ENCODE results near the gene INHBB.
"Not testable (repeated sequence)": the region's sequence is repeated elsewhere in the genome, so short reads cannot be mapped to it uniquely, and the experiment has no call there.

The INHBB gene

DNA sequence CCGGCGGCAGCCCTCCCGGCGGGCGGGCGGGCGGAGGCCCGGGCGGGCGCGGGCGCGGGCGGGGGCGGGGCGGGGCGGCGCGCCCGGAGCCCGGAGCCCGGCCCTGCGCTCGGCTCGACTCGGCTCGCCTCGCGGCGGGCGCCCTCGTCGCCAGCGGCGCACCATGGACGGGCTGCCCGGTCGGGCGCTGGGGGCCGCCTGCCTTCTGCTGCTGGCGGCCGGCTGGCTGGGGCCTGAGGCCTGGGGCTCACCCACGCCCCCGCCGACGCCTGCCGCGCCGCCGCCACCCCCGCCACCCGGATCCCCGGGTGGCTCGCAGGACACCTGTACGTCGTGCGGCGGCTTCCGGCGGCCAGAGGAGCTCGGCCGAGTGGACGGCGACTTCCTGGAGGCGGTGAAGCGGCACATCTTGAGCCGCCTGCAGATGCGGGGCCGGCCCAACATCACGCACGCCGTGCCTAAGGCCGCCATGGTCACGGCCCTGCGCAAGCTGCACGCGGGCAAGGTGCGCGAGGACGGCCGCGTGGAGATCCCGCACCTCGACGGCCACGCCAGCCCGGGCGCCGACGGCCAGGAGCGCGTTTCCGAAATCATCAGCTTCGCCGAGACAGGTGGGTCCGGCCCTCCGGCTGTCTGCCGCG lies at the start of gene INHBB:
TSS of gene INHBB (plus strand) at position 111 of the 641 bp plus-strand sequence. CDS start at position 164, 53 bp downstream.
- no peak for DNase-seq

DNA sequence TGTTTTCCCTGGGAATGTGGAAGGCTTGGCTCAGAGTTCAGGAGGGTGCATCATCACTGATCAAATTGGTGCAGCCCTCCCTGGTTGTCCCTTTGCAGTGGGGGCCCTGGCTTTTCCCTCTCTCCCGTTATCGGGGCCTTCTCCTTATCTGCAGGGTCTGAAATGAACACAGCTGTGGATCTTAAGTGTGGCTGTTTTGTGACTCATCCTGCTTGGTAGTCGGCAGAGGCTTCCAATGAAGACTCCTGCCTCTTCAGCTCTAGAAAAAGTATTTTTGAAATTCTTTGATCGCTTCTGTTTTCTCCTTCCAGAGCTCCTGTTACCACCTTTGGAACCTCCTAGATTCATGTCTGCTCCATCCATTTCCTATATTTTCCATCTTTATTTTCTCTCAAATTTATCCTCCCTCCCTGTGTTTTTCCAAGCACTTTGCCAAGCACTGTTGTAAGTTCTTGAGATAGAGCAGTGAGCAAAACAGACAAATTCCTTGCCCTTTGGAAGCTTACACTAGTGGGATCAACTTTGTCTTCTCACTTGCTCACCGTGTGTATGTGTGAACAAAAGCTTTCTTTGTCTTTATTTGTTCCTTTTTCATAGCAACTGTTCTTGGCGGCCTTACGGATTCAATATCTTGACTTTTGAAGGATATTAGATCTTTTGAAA lies 47.6 kb upstream of the INHBB start:
- DNase-seq = no peak

DNA sequence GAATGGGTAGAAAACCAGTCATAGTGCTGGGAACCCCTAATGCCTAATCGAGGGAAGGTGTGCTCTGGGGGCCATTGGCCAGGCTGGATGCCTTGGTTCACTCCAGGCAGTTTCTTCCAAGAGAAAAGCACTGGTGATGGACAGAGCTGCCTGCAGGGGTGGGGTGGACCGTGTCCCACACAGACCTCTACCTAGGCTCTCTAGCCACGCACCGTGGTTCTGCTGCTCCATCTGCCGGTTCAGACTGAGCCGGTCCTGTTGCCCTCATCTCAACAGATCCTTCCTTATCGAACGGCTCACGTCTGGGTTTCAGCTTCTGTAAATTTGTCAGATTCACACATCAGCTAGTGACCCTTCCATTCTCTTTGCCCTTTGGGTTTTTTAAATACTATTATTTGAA lies 46.9 kb upstream of the INHBB start:
- DNase-seq = no peak

DNA sequence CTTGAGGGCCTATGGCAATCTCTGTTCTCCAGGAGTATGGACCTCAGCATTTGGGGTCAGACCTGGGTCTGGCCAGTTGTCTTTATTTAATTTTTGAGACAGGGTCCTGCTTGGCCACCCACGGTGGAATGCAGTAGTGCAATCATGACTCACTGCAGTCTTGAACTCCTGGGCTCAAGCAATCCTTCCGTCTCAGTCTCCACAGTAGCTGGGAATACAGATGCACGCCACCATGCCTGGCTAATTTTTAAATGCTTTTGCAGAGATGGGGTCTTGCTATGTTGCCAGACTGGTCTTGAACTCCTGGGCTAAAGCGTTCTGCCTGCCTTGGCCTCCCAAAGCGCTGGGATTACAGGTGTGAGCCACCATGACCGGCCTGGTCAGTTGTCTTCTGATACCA lies 46.4 kb upstream of the INHBB start:
- no peak for DNase-seq

DNA sequence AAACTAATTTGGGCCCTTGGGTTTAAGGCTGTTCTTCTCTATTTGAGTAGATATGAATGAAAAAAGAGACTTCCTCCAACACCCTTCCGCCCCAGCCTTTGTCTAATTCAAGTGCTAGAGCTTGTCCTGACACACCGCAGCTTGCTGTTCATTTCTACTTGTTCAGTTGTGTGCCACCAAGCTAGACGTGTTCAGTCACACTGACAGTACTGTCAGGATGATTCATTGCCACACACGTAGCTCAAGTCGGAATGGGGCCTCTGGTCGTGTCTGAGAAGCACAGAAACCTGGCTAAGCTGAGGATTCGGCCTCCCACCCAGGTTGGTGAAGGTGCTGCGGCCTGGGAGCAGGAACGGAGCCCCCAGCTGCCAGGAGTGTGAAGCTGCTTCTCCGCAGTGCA lies 45.6 kb upstream of the INHBB start:
- DNase-seq = no peak

DNA sequence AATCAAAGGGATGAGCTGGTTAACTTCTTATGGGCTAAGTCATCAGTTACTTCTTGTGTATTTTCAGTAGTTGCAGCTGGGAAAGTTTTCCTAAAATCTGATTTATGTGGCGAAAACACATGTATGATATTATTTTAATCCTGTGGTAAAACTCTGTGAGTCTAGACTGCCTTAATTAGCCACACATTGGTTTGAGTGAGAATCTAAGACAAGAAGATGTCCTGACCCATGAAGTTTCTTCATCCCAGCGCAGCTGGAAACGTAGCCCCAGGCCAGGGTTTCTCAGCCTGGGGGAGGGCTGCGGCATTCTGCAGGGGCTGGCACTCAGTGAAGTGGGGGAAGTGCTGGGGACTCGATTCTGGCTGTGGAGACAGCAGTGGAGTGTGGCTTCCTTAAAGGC lies 44.7 kb upstream of the INHBB start:
- no peak for DNase-seq

DNA sequence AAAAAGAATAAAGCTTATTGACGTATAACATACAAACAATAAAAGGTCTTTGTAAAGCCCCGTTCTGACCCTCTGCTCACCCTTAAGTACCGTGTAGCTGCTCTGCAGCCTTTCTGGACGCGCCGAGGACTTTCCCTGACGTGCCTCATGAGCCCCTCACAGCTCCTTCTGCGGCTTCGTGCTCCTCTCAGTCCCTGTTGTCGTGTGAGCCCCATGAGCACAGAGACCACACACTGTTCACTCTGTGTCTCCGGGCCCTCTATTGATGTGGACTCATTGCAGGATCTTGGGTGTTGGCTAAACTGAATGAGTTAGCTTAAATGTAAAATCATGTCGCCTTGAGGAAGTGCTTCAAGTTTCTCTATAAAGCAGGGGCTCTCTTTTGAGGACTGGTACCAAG lies 43.6 kb upstream of the INHBB start:
- DNase-seq = no peak

DNA sequence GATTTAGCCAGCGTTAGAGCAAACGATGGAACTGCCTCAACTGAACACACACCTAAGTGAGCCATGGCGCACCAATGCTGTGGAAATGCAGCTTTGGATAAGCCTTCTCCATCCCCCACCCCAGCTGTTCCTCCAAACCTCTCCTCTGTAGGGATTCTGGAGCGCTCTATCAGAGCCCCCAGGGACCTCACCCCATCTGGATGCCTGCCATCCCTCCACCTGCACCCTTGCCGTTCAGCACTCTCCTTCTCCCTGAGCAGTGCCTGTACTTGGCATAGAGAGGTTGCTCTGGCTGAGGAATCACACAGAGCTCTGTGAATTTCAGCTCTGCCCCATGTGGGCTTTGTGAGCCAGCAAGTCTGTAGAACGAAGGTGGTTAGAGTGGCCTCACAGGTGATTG lies 42.8 kb upstream of the INHBB start:
- DNase-seq = no peak

DNA sequence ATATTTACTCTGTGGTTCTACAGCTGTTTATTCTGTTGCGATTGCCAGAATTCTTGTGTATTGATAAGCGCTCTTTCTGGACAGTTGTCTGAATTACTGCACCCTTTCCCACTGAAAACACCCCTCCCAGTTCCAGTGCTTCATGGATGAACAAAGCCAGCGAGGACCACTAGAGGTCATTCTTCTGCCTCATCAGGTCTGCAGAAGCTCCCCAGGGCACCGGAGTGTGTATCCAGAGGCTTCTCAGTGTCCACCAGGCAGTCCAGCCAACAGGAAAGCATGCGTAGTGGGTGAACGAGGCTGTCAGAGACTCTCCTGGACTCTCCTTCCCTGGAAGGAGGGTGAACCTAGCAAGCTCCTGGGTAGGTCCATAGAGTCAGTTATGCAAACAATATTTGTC lies 40.6 kb upstream of the INHBB start:
- no peak for DNase-seq

DNA sequence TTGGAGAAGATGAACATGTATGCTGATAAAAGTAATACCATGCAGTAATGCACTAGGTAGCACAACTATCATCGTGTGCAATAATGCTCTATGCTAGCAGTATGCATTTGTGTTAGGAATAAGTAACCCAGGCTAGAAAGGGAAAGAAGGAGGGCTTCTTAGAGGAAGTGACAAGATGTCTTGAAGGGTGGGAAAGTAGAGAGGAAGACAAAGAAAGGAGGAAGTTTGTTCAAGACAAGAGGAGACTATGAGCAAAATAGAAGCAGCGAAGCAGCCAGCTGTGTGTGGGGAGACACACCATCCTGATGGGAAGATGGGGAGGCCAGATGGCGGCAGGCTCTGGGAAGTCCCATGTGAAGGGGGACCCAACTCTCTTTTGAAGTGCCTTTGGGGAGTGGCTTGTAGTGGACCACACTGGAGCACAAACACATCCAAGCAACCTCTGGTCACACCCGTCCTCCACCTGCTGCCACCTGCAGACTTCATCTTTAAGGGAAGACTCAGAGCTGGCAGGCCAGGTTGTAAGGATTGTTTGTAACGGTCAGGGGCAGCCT lies 39.9 kb upstream of the INHBB start:
- no peak for DNase-seq

DNA sequence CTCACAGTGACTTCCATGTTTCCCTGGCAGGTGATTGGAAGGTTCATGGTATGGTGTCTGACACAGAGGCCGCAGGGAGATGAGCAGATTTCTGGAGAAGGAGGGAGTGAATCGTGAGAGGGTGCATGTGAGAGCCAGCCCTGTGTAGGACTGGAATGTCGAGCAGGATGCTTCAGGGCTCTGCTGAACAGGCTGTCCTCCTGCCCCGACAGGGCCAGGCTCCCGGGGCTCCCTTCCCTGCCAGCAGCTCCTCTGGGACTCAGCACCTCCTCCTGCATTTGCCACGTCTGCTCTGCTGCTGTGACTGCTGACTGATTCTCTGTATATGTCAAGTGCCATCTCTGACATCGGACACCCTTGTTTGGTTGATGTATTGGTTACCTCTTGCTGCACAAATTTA lies 38.5 kb upstream of the INHBB start:
- no peak for DNase-seq

DNA sequence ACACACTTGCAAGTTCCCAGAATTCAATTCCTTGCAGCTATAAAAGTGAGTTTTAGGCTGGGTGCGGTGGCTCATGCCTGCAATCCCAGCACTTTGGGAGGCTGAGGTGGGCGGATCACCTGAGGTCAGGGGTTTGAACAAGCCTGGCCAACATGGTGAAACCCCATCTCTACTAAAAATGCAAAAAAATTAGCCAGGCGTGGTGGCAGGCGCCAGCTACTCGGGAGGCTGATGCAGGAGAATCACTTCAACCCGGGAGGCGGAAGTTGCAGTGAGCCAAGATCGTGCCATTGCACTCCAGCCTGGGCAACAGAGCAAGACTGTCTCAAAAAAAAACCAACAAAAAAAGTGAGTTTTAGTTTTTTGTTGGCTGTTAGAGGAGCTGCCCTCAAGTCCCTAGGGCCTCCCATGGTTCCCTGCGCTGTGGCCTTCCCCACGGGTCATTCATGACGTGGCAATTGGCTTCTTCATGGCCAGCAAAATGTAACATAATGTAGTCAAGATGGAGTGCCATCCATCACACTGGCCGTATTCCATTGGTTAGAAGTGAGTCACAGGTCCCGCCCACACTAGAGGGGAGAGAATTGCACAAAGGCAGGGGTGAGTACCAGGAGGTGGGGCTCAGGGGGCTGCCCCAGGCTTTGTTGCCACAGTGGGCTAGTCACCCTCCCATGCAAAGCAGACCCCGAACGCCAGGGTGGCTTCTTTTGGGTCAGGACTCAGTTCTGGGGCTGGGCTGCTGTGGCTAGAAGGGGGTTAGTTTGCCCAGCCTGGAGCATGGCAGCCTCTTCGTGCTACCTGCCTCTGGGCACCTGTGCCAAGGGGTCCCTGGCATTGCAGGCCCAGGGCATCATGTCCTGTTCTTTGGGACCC lies 37.7 kb upstream of the INHBB start:
- DNase-seq = no peak

DNA sequence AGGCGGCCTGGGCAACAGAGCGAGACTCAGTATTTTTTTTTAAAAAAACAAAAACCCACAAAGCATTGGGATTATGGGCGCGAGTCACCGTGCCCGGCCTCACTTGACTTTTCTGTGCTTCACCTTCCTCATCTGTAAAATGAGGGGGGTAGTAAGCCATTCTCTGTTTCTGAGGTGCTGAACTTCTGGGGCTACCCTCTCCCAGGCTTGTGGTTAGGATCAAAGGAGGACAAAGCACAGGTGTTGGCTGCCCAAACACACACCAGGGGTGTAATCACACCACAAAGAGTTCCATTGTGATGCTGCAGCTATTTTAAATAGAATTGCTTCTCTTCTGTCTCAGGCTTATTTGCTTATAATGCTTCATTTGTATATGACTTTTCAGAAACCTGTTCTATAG lies 35.8 kb upstream of the INHBB start:
- DNase-seq = no peak

DNA sequence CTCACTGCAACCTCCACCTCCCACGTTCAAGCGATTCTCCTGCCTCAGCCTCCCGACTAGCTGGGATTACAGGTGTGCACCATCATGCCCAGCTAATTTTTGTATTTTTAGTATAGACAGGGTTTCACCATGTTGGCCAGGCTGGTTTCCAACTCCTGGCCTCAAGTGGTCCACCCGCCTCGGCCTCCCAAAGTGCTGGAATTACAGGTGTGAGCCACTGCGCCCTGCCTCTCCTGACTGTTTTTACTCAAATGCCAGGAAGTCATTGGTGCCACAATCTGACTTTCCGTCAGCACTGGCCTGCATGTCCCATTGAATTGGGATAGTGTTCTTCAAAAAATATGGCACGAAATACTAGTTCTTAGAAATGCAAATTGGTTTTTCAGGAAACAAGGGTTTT lies 35.1 kb upstream of the INHBB start:
- not testable (repeated sequence) for DNase-seq

DNA sequence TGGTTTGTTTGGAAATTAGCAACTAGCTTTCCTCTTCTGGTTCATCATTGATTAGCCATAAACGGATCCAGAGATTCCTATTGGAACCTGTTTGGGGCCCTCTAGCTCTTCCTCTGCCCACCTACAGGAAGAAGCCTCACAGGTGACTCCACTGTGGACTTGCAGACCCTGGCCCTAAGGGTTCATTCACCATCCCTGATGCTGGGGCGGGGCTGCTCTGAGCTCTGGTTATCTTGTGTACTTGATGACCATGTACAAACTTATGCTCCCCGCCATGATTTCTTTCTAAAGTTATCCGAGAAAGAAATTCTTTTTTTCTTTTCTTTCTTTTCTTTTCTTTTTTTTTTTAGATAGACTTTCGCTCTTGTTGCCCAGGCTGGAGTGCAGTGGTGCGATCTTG lies 33.9 kb upstream of the INHBB start:
- DNase-seq = no peak

DNA sequence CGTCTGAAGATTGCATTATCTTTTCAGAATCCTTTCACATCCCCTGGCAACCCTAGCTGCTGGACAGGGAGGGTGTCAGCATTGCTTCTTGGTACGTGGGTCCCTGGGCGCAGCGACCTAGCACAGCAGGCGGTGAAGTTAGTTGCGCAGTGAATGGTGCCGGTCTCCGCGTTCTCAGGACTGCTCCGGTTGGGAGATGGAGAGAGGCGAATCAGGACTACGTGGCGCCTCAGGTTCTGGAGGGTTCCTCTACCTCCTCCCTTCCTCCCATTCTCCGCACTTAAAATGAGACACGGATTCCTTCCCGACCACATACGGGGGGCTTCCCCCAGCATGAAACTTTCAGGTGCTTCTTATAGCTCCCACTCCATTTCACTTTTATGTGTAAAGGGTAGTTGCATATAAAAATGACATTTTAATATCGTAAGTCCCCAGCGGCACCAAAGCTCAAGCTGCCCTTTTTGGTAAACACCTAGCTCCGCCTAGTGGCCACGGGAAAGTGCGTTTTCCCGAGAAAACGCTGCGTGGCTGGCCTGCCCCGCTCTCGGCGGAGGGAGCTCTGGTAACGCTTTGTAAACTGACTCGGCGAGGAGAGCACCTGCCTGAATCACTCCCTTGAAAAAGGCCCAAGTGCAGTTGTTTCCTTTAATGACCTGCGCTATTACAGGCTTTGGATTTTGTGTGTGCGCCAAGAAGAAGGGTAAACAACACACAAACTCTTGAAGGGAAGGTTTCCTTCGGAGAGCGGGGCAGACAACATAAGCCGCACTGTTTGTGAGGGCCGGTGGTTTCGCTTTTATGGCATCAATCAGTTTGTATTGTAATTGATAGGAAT lies 32.9 kb upstream of the INHBB start:
- peak; percentile 77 for DNase-seq

DNA sequence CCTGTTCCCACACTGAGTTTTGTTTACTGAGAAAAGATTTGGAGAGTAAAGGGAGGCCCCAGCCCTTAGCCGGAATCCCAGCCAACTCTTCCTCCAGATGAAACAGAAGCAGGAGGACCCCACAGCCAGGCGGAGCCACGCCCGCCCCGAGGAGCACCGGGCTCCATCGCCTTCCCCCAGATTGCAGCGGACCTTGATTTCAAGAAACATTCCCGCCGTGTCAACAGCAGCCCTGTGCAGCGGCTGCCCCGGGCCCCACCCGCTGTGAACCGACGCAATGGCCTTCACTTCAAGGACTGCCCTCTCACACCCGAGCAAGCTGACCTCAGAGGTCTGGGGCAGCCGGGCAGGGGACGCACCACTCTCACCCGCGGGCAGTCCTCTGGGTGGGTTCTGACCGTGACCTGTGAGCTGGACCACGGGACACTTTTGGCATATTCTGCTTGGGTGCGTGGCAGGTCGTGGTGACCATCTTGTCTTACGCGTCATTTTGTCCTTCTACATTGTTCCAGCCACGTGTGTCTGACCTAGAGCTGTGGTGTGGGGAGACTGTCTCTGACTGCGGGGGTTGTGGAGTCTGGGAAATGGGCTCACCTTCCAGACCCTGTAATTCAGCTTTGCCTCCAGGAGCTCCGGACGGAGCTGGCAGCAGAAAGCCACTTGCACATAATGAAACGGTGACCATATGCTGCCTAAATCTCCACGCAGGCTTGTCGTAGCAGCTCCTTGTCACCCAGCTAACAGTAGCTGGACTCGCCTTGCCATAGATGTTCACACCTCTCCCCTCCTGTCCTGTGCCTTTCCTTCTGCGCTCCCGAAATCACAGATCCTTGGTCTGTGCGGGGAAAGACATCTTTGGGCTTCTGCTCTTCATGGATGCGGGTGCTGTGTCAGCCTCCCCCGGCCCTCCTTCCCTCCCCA lies 32.0 kb upstream of the INHBB start:
- DNase-seq = peak; percentile 8

DNA sequence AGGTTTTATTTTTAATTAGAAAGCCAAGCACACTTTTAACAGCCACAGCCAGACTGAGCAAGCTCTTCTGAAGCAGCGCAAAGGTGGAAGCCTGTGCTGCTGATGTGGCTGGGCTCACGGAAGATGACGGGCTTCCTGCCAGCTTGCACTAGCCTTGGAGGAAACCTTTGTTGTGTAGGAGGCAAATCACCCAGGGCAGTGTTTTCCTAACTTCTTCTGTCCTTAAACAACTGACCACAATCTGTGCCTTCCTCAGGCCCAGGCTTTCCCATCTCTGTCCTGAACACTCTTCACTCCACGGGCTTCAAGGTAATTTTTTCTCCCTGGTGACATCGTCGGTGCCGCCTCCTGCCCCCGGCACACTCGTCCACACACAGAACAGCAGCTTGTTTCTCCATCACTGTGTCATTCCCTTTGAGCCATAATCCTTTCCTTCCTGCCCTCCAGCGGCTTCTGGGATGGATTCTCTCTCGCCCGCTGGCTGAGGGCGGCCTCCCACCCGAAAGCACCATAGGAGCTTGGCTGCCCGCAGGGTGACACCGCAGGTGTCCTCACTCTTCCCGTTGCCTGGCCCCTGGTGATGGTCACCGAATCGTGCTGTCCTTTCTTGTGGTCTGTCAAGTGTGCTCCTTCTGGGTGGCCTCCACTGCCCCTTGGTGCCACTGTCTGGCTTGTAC lies 31.1 kb upstream of the INHBB start:
- no peak for DNase-seq

DNA sequence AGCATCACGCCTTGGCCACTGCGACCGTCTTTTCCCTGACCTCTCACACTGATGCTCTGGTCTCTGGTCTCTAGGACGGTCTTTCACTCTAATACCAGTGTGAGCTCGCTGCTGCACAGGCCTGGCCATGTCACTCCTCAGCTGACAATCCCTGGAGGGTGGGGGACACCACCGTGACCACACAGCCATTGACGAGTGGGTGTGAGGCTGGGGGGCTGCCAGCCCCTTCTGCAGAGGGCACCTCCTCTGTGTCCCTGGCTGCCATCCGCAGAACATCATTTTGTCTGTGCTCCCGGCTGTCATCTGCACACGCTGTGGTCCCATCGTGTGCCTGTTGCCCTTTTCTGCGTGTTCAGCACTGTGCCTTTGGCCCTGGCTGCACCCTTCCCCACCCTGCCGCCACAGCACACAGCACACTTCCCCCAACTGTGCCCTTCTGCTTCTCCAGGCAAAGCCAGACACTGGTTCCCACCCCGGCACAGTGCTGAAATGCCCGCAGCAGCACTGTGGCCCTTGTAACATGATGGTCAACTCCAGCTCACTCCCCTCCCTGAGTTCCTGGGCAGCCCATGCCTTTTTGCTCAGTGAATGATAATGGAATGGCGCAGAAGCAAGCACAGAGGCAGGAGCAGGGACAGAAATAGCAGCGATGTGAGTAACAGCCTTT lies 30.4 kb upstream of the INHBB start:
- no peak for DNase-seq

DNA sequence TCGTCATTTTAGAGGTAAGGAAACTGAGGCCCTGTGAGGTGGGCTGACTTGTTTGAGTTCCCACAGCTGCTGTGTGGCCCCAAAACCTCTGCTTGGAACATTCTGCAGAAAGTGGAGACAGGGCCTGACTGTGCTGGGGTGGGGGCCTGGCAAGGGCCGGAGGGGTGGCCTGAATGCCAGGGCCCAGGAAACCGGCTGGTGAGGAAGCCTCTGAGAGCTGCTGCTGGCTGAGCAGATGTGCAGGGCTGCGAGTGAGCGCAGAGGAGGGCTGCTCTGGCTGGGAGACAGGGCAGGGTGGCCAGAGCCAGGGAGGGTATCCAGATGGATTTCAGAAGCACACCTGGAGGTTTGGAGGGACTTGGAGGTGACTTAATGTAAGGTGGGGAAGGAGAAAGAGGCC lies 29.9 kb upstream of the INHBB start:
- DNase-seq = no peak

Data from NCI-H2227 treated with DMSO at 0.1 percent for 48 hours (cell line).